Skin epidermis (tissue), 12 donors: ENCODE measurements around the gene ADPRM.
"Not testable (repeated sequence)": the region's sequence is repeated elsewhere in the genome, so short reads cannot be mapped to it uniquely, and the experiment has no call there.

Source experiments
- H3K27ac ChIP-seq, 21 experiments: fragments of 200-600 bp; sonication (generic) in 11 of 21; one replicate each; pipeline ENCODE4 v1.5.0; 2020; ENCODE audit warnings: mild to moderate bottlenecking in 3 of 21, inconsistent platforms in 2 of 21, moderate library complexity in 2 of 21
- H3K4me3 ChIP-seq, 7 experiments: fragments of 200-600 bp; sonication (generic) in 2 of 7; one replicate each; pipeline ENCODE4 v1.5.0; 2020; ENCODE audit warnings: inconsistent platforms in 2 of 7, mild to moderate bottlenecking in 2 of 7, moderate library complexity in 1 of 7

Gene ADPRM

GRCh38 chr17:10698096-10698818 lies 863 bp downstream of the ADPRM start:
- H3K4me3 ChIP-seq: peak overlapping the region; percentile 64 to 100 (median 97)
- H3K27ac ChIP-seq: peak overlapping the region in 20 of 21 experiments; percentile 84 to 99 (median 94)

GRCh38 chr17:10699856-10700255 lies 2.5 kb downstream of the ADPRM start:
- peak overlapping the region in 1 of 21 experiments; percentile 6 for H3K27ac ChIP-seq
- no peak overlapping the region for H3K4me3 ChIP-seq

- Histone ChIP-seq H3K27ac (no peak overlapping the region), H3K4me3 (no peak overlapping the region)
Measured at GRCh38 chr17:10702574-10702973, 5.2 kb downstream of the ADPRM start.

- no peak overlapping the region for H3K27ac ChIP-seq
- no peak overlapping the region for H3K4me3 ChIP-seq
Measured at GRCh38 chr17:10705727-10706126, 8.3 kb downstream of the ADPRM start.

- Histone ChIP-seq H3K27ac (no peak overlapping the region), H3K4me3 (no peak overlapping the region)
Measured at GRCh38 chr17:10713318-10713717, 15.9 kb downstream of the ADPRM start.

GRCh38 chr17:10716218-10716617 lies 18.8 kb downstream of the ADPRM start:
- H3K4me3 ChIP-seq: no peak overlapping the region

GRCh38 chr17:10718547-10718946 lies 21.2 kb downstream of the ADPRM start:
- Histone ChIP-seq H3K27ac (no peak overlapping the region), H3K4me3 (no peak overlapping the region)

More at GRCh38 chr17:10716218-10716617, 18.8 kb downstream of the ADPRM start:
- H3K27ac ChIP-seq: no peak overlapping the region

- H3K4me3 ChIP-seq: no peak overlapping the region
- H3K27ac ChIP-seq: no peak overlapping the region
Measured at GRCh38 chr17:10724546-10725195, 27.3 kb downstream of the ADPRM start.

GRCh38 chr17:10725262-10725661 lies 27.9 kb downstream of the ADPRM start:
- Histone ChIP-seq H3K4me3 (no peak overlapping the region), H3K27ac (no peak overlapping the region)

GRCh38 chr17:10726196-10726595 lies 28.8 kb downstream of the ADPRM start:
- Histone ChIP-seq H3K4me3 (no peak overlapping the region), H3K27ac (no peak overlapping the region)

GRCh38 chr17:10727192-10727591 lies 29.8 kb downstream of the ADPRM start:
- Histone ChIP-seq H3K27ac (no peak overlapping the region), H3K4me3 (no peak overlapping the region)

- Histone ChIP-seq H3K4me3 (no peak overlapping the region), H3K27ac (peak overlapping the region in 6 of 21 experiments; percentile 79 to 94 (median 92))
Measured at GRCh38 chr17:10728331-10728892, 31.0 kb downstream of the ADPRM start.

GRCh38 chr17:10729334-10730193 lies 32.2 kb downstream of the ADPRM start, which contains the start of gene TMEM220:
Gene TMEM220, minus strand, starts transcription at chr17:10730023. Its CDS starts 172 bp downstream, at chr17:10729851.
- Histone ChIP-seq H3K4me3 (peak within 1 kb of the TSS; percentile 41 to 74 (median 59)), H3K27ac (peak within 1 kb of the TSS; percentile 49 to 94 (median 83))

GRCh38 chr17:10730247-10730646 lies 32.9 kb downstream of the ADPRM start:
- Histone ChIP-seq H3K27ac (peak overlapping the region in 20 of 21 experiments; percentile 61 to 94 (median 84)), H3K4me3 (peak overlapping the region; percentile 41 to 74 (median 59))

- Histone ChIP-seq H3K27ac (peak overlapping the region in 5 of 21 experiments; percentile 45 to 93 (median 91)), H3K4me3 (no peak overlapping the region)
Measured at GRCh38 chr17:10731408-10731879, 34.0 kb downstream of the ADPRM start.

- not testable (repeated sequence) for H3K4me3 ChIP-seq, H3K27ac ChIP-seq
Measured at GRCh38 chr17:10732121-10732520, 34.7 kb downstream of the ADPRM start.

GRCh38 chr17:10733666-10734065 lies 36.3 kb downstream of the ADPRM start:
- no peak overlapping the region for H3K27ac ChIP-seq

GRCh38 chr17:10735251-10735650 lies 37.9 kb downstream of the ADPRM start:
- Histone ChIP-seq H3K27ac (no peak overlapping the region), H3K4me3 (no peak overlapping the region)

More at GRCh38 chr17:10733666-10734065, 36.3 kb downstream of the ADPRM start:
- H3K4me3 ChIP-seq: no peak overlapping the region

GRCh38 chr17:10735821-10736220 lies 38.4 kb downstream of the ADPRM start:
- no peak overlapping the region for H3K27ac ChIP-seq

More at GRCh38 chr17:10735821-10736220, 38.4 kb downstream of the ADPRM start:
- H3K4me3 ChIP-seq: no peak overlapping the region
